GM21367 (cell line): Measurements from ENCODE around the gene MCM8.

Experiments used
- ATAC-seq: cut with Tn5 transposase; IDR thresholded peaks from one replicate; pipeline ENCODE4 v1.9.1; 2021; ENCODE audit not compliant: unreplicated experiment

The MCM8 gene

GRCh38 chr20:5945963-5946362 is 4.5 kb upstream of the MCM8 start:
- ATAC-seq = no peak

GRCh38 chr20:5947276-5947675 is 3.2 kb upstream of the MCM8 start:
- ATAC-seq = no peak

GRCh38 chr20:5949943-5950270 is 545 bp upstream of the MCM8 start:
- ATAC-seq = no peak

DNA sequence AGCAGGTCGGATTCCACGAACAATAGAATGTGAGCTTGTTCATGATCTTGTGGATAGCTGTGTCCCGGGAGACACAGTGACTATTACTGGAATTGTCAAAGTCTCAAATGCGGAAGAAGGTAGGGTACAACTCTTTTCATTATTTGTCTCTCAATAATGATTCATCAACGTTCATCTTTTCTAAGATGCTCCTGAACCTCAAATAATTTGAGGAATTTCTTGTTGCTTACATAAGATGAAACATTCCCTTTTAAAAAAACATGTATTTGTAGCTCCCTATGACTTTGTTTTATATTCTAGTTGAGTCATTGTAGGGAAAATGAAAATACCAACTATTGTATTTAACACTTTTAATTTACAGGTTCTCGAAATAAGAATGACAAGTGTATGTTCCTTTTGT is 17.0 kb downstream of the MCM8 start:
- ATAC-seq = no peak

GRCh38 chr20:5968462-5968861 is 18.0 kb downstream of the MCM8 start:
- ATAC-seq = no peak

GRCh38 chr20:5969348-5969935 is 19.0 kb downstream of the MCM8 start:
- ATAC-seq = no peak

DNA sequence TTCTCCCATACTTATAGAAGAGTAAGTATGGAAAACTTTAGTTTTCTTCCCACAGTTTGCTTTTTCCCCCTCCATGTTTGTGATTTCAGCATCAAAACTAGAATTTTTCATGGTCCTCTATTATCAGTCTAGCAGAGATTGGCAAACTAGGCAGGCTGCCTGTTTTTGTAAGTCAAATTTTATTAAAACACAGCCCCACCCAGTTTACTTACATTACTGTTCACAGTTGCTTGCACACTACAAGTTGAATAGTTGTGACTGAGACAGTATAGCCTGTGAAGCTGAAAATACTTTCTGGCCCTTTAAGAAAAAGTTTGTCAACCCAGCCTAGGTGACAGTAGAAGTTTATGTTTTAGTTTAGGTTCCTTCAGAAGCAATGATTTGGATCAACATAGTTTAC is 19.5 kb downstream of the MCM8 start:
- ATAC-seq = no peak

DNA sequence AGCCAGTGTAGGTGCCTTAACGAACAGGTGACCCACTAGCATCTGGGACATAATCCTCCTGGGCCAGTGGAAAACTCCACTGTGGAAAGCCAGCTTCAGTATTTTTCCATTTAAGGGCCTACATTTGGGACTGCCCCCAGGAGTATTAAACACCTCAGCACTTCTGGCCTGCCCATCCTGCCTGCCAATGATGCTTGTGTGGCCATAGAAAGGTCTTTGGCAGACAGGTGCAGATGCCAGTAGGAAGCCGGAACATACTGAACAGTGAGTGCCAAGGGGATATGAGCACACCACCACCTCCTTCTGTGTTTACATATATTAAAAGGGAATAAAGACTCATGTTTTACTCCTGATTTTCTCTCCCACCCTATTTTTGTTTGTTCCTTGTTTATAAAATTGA is 19.9 kb downstream of the MCM8 start:
- no peak for ATAC-seq

GRCh38 chr20:5971203-5971602 is 20.8 kb downstream of the MCM8 start:
- no peak for ATAC-seq

- no peak for ATAC-seq
Observed at GRCh38 chr20:5973172-5973571, 22.7 kb downstream of the MCM8 start.

- ATAC-seq = no peak
Observed at GRCh38 chr20:5973971-5974370, 23.5 kb downstream of the MCM8 start.

GRCh38 chr20:5974531-5974930 is 24.1 kb downstream of the MCM8 start:
- no peak for ATAC-seq

DNA sequence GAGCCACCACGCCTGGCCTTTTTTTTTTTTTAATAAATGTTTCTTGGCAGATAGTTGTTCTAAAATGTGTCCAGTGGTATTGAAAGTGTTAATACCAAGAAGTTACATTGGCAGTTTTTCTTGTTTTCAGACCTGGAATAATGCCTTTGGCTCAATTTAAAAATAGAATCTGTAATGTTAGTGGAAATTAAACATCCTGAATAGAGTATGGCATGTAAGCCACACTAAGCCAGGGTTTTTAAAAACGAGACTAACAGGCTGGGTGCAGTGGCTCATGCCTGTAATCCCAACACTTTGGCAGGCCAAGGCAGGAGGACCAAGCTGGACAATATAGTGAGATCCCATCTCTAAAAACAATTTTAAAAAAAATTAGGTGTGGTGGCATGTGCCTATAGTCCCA is 25.3 kb downstream of the MCM8 start:
- ATAC-seq = no peak

- no peak for ATAC-seq
Observed at GRCh38 chr20:5977223-5977622, 26.8 kb downstream of the MCM8 start.

DNA sequence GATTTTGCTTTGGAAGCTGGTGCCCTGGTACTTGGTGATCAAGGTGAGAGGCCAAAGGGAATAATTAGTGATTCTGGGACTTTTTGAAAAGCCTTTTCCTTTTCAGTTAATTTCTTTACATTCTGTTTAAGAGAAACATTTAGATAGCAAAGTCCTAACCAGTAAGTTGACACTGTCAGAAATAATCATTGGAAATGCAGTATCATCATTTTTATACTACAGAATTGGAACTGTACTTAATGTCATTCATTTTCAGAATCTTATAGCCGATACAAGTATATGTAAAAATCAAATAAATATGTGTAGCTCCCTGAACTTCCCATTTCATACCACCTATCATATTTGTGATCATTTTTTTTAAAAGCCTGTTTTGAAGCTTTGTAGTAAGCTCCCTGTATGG is 27.5 kb downstream of the MCM8 start:
- no peak for ATAC-seq

- ATAC-seq = no peak
Observed at GRCh38 chr20:5979801-5980200, 29.3 kb downstream of the MCM8 start.

DNA sequence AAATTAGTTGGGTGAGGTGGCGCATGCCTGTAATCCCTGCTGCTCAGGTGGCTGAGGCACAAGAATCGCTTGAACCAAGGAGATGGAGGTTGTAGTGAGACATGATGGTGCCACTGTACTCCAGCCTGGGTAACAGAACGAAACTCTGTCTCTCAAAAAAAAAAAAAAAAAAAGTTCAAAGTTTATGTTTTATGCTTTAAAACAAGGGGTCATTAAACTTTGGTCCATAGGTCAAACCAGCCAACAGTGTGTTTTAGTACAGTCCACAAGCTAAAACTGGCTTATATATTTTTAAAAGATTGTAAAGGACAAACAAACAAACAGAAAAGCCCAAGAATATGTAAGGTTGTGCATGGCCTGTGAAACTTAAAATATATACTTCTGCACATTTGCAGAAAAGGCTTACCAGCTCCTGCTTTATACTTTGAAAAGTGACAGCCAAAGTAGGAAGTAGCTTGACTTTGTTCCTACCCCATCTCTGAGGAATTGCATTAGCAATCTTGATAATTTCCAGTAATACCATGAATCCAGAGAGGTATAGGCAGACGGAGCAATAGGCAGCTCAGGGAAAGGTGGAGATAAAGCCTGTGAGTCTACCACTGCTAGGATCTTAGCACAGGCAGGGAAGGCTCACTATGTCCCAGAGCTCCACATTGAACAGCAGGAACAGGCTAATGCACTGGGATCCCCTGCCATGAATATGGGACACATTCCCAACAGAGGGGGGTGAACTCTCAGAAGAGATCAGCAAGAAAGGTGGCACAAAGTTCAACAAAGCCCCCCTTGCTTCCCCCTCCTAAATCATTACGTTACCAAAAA is 30.5 kb downstream of the MCM8 start:
- no peak for ATAC-seq

DNA sequence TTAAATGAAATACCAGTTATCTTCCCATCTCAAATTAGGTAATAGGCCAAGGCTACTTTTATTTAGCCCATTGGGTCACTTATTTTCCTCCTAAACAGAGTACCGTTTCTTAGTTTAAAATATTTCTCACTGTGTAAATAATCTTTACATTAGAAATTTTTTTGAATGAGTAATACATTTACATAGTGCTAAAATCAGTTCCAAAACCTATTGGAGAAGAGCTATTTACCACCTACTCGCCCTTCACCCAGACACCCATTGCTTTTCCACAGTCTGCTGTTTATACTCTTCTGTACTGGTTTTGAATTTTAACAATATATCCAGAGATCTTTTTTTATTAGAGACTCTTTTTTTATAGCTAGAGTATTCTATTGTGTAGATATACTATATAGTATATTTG is 36.9 kb downstream of the MCM8 start:
- ATAC-seq = no peak

DNA sequence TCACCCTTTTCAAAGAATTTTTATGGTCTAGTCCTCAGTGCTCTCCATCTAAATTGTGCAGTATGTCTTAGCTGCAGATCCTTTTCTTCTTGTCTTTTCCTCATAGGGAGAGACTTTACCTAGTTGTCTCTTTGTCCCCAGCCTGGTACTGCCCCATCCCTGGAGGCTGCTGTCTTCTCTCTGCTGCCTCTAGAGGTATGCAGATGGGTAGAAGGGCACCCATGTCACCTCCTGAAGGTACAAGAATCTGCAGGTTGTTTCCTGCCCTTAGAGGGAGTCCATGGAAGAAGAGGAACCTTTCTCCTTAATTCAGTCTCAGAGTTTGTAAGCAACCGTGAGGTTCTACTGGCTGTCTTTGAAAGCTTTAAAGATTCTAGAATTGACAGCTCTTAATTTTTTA is 39.1 kb downstream of the MCM8 start:
- ATAC-seq = no peak

- no peak for ATAC-seq
Observed at GRCh38 chr20:5990946-5991345, 40.5 kb downstream of the MCM8 start.

- ATAC-seq = no peak
Observed at GRCh38 chr20:5991623-5992441, 41.4 kb downstream of the MCM8 start.

GRCh38 chr20:5996765-5997164 is 46.3 kb downstream of the MCM8 start:
- ATAC-seq = peak; percentile 93
